Measurements from ENCODE around the gene FAM241A.
"Not testable (repeated sequence)": the region's sequence is repeated elsewhere in the genome, so short reads cannot be mapped to it uniquely, and the experiment has no call there.

FAM241A gene

DNA sequence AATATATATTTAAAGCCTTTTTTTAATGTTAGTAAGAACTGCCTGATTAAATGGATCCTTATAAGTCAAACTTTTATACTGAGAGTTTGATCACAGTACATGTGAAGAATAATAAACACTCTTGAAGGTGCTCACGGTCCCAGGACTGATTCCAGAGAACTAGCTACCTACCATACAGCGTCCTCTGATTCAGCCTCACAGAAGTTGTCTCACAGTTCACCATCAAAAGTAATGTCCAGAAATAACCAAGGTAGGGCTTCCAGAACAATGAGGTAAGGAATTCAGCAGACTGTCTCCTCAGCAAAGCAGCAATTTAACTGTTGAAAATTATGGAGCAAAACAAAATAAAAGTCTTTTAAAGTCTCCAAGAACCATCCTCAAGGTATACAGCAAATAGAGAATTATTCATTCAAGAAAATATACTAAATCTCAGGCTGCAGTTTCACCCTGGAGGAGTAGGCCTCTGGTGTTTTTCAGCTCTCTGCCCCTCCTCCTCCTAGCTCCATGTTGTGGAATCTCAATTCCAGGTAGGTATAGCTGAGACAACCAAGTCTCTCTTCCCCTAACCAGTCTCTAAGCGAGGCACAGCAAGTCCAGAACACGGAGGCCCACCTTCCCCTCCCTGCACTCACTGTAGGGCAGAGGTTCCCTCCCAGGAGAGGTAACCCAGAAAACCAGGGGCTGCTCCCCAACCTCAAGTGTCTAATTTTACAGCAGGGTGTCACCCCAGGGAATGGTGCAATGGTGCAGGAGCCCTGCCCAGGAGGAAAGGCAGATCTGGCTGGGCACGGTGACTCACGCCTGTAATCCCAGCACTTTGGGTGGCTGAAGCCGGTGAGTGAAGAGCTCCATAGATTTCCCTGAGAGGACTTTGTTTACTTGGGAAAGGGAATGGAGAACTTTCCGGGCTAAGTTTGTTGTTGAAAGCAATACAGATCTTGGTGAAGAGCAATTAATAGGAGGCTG, 28.6 kb downstream of the FAM241A start:
- no peaks in the 10 kb centered on the region for H3K4me1 ChIP-seq
- peaks cover 6% of the 10 kb centered on the region; the same call in 1 of the 2 replicates for H3K27me3 ChIP-seq
- no peak for DNase-seq
- TF ChIP-seq CTCF (IDR thresholded peaks at IDR 0.05; ENCODE audit: low read depth, low read length) = no peak
- H3K9me3 ChIP-seq = no peaks in the 10 kb centered on the region
- no peaks in the 10 kb centered on the region for H3K36me3 ChIP-seq
- H3K4me3 ChIP-seq (ENCODE audit: low read depth, low read length) = no peak overlapping the region

DNA sequence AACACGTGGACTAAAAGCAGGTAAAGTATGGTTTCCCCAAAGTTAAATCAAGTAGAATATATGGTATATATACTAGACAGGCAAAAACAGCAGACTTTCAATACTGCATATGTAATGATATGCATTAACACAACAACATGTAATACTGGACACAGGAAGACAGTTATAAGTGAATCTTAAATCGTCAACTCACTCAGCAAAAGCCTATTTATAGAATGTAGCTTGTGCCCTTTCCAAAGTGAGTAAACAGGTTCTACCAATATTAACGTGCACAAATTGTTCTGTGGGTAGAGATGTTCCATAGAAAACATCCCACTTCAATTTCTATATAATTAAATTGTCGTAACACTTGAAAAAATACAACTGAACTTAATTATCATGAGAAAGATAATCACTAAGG, 30.6 kb downstream of the FAM241A start:
- no peak for TF ChIP-seq CTCF (IDR thresholded peaks at IDR 0.05; ENCODE audit: low read depth, low read length)
- Histone ChIP-seq H3K4me3 (ENCODE audit: low read depth, low read length) (no peak overlapping the region), H3K4me1 (no peaks in the 10 kb centered on the region), H3K27me3 (no peaks in the 10 kb centered on the region; the same call in 1 of the 2 replicates), H3K36me3 (no peaks in the 10 kb centered on the region), H3K9me3 (no peaks in the 10 kb centered on the region)
- no peak for DNase-seq

GRCh38 chr4:112176596-112176995, 31.3 kb downstream of the FAM241A start:
- no peaks in the 10 kb centered on the region; the same call in 1 of the 2 replicates for H3K27me3 ChIP-seq
- TF ChIP-seq CTCF (IDR thresholded peaks at IDR 0.05; ENCODE audit: low read depth, low read length) = no peak
- no peak overlapping the region for H3K4me3 ChIP-seq (ENCODE audit: low read depth, low read length)
- H3K9me3 ChIP-seq = no peaks in the 10 kb centered on the region
- H3K36me3 ChIP-seq = no peaks in the 10 kb centered on the region
- H3K4me1 ChIP-seq = no peaks in the 10 kb centered on the region
- DNase-seq = no peak

DNA sequence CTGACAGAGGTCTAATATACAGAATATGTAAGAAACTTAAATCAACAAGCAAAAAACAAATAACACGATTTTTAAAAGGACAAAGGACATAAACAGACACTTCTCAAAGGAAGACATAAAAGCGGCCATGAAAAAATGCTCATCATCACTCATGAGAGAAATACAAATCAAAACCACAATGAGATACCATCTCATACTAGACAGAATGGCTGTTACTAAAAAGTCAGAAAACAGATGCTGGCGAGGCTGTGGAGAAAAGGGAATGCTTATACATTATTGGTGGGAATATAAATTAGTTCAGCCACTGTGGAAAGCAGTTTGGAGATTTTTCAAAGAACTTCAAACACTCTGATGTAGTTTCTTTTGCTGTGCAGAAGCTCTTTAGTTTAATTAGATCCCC, 33.5 kb downstream of the FAM241A start:
- H3K4me1 ChIP-seq; H3K9me3 ChIP-seq; H3K4me3 ChIP-seq (ENCODE audit: low read depth, low read length); H3K27me3 ChIP-seq; H3K36me3 ChIP-seq; DNase-seq: not testable (repeated sequence)

GRCh38 chr4:112181358-112182000, 36.2 kb downstream of the FAM241A start:
- no peak for DNase-seq
- H3K4me1 ChIP-seq = no peaks in the 10 kb centered on the region

GRCh38 chr4:112182604-112183003, 37.4 kb downstream of the FAM241A start:
- no peaks in the 10 kb centered on the region; the same call in 1 of the 2 replicates for H3K27me3 ChIP-seq
- H3K9me3 ChIP-seq = no peaks in the 10 kb centered on the region
- H3K4me3 ChIP-seq (ENCODE audit: low read depth, low read length) = no peak overlapping the region
- TF ChIP-seq CTCF (IDR thresholded peaks at IDR 0.05; ENCODE audit: low read depth, low read length) = no peak
- no peaks in the 10 kb centered on the region for H3K36me3 ChIP-seq
- DNase-seq = no peak
- H3K4me1 ChIP-seq = no peaks in the 10 kb centered on the region

More at GRCh38 chr4:112181358-112182000, 36.2 kb downstream of the FAM241A start:
- H3K27me3 ChIP-seq = no peaks in the 10 kb centered on the region; the same call in 1 of the 2 replicates
- H3K9me3 ChIP-seq = no peaks in the 10 kb centered on the region
- no peak for TF ChIP-seq CTCF (IDR thresholded peaks at IDR 0.05; ENCODE audit: low read depth, low read length)
- H3K36me3 ChIP-seq = no peaks in the 10 kb centered on the region
- no peak overlapping the region for H3K4me3 ChIP-seq (ENCODE audit: low read depth, low read length)
